Breast epithelium (tissue), 3 donors: ENCODE results near the gene PKD1L1.

Source experiments
- POLR2A ChIP-seq: fragments of 450-650 bp; IDR thresholded peaks from one replicate; pipeline ENCODE4 v1.6.1; 2016; ENCODE audit warnings: antibody characterized with exemption, mild to moderate bottlenecking, moderate library complexity
- TF ChIP-seq, protein P1 (sequence below), 3 donors: fragments of 450-650 bp; IDR thresholded peaks; one replicate each; pipeline ENCODE4 v1.5.1; 2016 to 2017; ENCODE audit warnings: antibody characterized with exemption in 3 of 3, mild to moderate bottlenecking in 3 of 3, moderate library complexity in 3 of 3

DNA sequence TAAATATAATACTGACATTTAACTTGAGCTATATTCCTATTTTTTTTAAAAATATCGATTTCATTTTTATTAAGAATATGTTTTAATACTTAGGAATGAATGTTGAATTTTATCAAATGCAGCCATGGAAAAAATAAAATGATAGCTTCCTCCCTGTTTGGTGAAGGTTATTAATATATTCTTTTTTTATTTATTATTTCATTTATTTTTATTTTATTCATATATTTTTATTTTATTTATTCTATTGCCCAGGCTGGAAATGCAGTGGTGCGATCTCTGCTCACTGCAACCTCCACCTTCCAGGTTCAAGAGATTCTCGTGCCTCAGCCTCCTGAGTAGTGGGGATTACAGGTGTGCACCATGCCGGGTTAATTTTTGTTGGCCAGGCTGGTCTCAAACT, 160.2 kb downstream of the PKD1L1 start:
- TF ChIP-seq, protein P1, sequence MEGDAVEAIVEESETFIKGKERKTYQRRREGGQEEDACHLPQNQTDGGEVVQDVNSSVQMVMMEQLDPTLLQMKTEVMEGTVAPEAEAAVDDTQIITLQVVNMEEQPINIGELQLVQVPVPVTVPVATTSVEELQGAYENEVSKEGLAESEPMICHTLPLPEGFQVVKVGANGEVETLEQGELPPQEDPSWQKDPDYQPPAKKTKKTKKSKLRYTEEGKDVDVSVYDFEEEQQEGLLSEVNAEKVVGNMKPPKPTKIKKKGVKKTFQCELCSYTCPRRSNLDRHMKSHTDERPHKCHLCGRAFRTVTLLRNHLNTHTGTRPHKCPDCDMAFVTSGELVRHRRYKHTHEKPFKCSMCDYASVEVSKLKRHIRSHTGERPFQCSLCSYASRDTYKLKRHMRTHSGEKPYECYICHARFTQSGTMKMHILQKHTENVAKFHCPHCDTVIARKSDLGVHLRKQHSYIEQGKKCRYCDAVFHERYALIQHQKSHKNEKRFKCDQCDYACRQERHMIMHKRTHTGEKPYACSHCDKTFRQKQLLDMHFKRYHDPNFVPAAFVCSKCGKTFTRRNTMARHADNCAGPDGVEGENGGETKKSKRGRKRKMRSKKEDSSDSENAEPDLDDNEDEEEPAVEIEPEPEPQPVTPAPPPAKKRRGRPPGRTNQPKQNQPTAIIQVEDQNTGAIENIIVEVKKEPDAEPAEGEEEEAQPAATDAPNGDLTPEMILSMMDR (IDR thresholded peaks at IDR 0.05), result no peak
- TF ChIP-seq POLR2A, result no peak
